Measurements from ENCODE around the gene ZNF385B. TPM values are rescaled to one million over a fixed set of nuclear protein-coding genes. Genes with fewer than 3 reads are reported as not detected.

The ZNF385B gene
- total RNA-seq, 1 experiment from 2014 or later: 0.77 TPM

GRCh38 chr2:179427065-179427464 lies 434.3 kb downstream of the ZNF385B start:
- Mint-ChIP-seq H3K4me1 (ENCODE audit: low read depth, unreplicated experiment) (peaks cover 10% of the 10 kb centered on the region), H3K36me3 (ENCODE audit: insufficient read depth, unreplicated experiment) (no peaks in the 10 kb centered on the region), H3K4me3 (ENCODE audit: unreplicated experiment) (no peak overlapping the region), H3K27me3 (ENCODE audit: insufficient read depth, unreplicated experiment) (no peaks in the 10 kb centered on the region), H3K9me3 (ENCODE audit: unreplicated experiment) (no peaks in the 10 kb centered on the region), H3K27ac (ENCODE audit: unreplicated experiment) (no peak overlapping the region)
- no peak for DNase-seq
- ChIA-PET POLR2A (no interaction called here), CTCF (no interaction called here)
- BruUV-seq (replicated peaks): no TSS peak
- Histone ChIP-seq H3K27me3 (replicated peaks; ENCODE audit: control insufficient read depth, insufficient read depth, low read length) (no peaks in the 10 kb centered on the region), H3K4me3 (ENCODE audit: low read depth, low read length) (no peak overlapping the region), H3K9me3 (no peaks in the 10 kb centered on the region), H3K36me3 (ENCODE audit: control insufficient read depth, insufficient read depth, low read length) (no peaks in the 10 kb centered on the region), H3K4me1 (0 out of 2 replicates have a peak, but pooled peaks cover 3% of the 10 kb centered on the region)
- intact Hi-C loops (cut with micrococcal nuclease; ENCODE audit: unreplicated experiment): no loop called here
- no peak for TF ChIP-seq CTCF (IDR thresholded peaks at IDR 0.05; ENCODE audit: insufficient read depth in 1 of 2, low read depth in 1 of 2, low read length in 1 of 2, severe bottlenecking in 1 of 2, unreplicated experiment in 1 of 2)

GRCh38 chr2:179424571-179424970 lies 436.8 kb downstream of the ZNF385B start:
- CTCF ChIA-PET: no interaction called here
- no TSS peak for BruUV-seq (replicated peaks)

GRCh38 chr2:179422037-179422643 lies 439.3 kb downstream of the ZNF385B start:
- CTCF ChIA-PET: interaction anchor here (2.3 kb wide), 1 partner anchor 11 kb away, joined by 9 read pairs; no protein-coding TSS in a partner anchor
- intact Hi-C loops (cut with micrococcal nuclease; ENCODE audit: unreplicated experiment): loop anchor here (1.0 to 5.0 kb wide), 3 partner anchors 175 to 329 kb away; no protein-coding TSS in a partner anchor

More at GRCh38 chr2:179424571-179424970, 436.8 kb downstream of the ZNF385B start:
- TF ChIP-seq CTCF (IDR thresholded peaks at IDR 0.05; ENCODE audit: insufficient read depth in 1 of 2, low read depth in 1 of 2, low read length in 1 of 2, severe bottlenecking in 1 of 2, unreplicated experiment in 1 of 2): no peak
- Mint-ChIP-seq H3K4me3 (ENCODE audit: unreplicated experiment) (no peak overlapping the region), H3K27me3 (ENCODE audit: insufficient read depth, unreplicated experiment) (no peaks in the 10 kb centered on the region), H3K27ac (ENCODE audit: unreplicated experiment) (no peak overlapping the region), H3K36me3 (ENCODE audit: insufficient read depth, unreplicated experiment) (no peaks in the 10 kb centered on the region), H3K9me3 (ENCODE audit: unreplicated experiment) (no peaks in the 10 kb centered on the region), H3K4me1 (ENCODE audit: low read depth, unreplicated experiment) (peaks cover 10% of the 10 kb centered on the region)
- DNase-seq: no peak
- H3K36me3 ChIP-seq (ENCODE audit: control insufficient read depth, insufficient read depth, low read length): no peaks in the 10 kb centered on the region
- H3K4me3 ChIP-seq (ENCODE audit: low read depth, low read length): no peak overlapping the region
- H3K4me1 ChIP-seq: 0 out of 2 replicates have a peak, but pooled peaks cover 3% of the 10 kb centered on the region
- intact Hi-C loops (cut with micrococcal nuclease; ENCODE audit: unreplicated experiment): loop anchor here (5.0 kb wide), 1 partner anchor 173 kb away; no protein-coding TSS in a partner anchor
- POLR2A ChIA-PET: no interaction called here
- H3K27me3 ChIP-seq (replicated peaks; ENCODE audit: control insufficient read depth, insufficient read depth, low read length): no peaks in the 10 kb centered on the region
- H3K9me3 ChIP-seq: no peaks in the 10 kb centered on the region

More at GRCh38 chr2:179422037-179422643, 439.3 kb downstream of the ZNF385B start:
- no peak overlapping the region for H3K4me3 Mint-ChIP-seq (ENCODE audit: unreplicated experiment)
- POLR2A ChIA-PET: no interaction called here
- Histone ChIP-seq H3K4me3 (ENCODE audit: low read depth, low read length) (no peak overlapping the region), H3K36me3 (ENCODE audit: control insufficient read depth, insufficient read depth, low read length) (no peaks in the 10 kb centered on the region), H3K9me3 (no peaks in the 10 kb centered on the region), H3K27me3 (replicated peaks; ENCODE audit: control insufficient read depth, insufficient read depth, low read length) (no peaks in the 10 kb centered on the region), H3K4me1 (0 out of 2 replicates have a peak, but pooled peaks cover 3% of the 10 kb centered on the region)
- H3K27me3 Mint-ChIP-seq (ENCODE audit: insufficient read depth, unreplicated experiment): no peaks in the 10 kb centered on the region
- TF ChIP-seq CTCF (IDR thresholded peaks at IDR 0.05; ENCODE audit: insufficient read depth in 1 of 2, low read depth in 1 of 2, low read length in 1 of 2, severe bottlenecking in 1 of 2, unreplicated experiment in 1 of 2): peak; percentile 60 to 93
- BruUV-seq (replicated peaks): no TSS peak
- no peaks in the 10 kb centered on the region for H3K36me3 Mint-ChIP-seq (ENCODE audit: insufficient read depth, unreplicated experiment)
- no peaks in the 10 kb centered on the region for H3K4me1 Mint-ChIP-seq (ENCODE audit: low read depth, unreplicated experiment)
- no peak overlapping the region for H3K27ac Mint-ChIP-seq (ENCODE audit: unreplicated experiment)
- peak; percentile 72 to 80 for DNase-seq
- H3K9me3 Mint-ChIP-seq (ENCODE audit: unreplicated experiment): no peaks in the 10 kb centered on the region

Data from Caco-2 (cell line).